GM21717 (cell line): ENCODE measurements around the gene PTPRK.

Experiments
- ATAC-seq: cut with Tn5 transposase; IDR thresholded peaks from one replicate; pipeline ENCODE4 v1.9.1; 2021; ENCODE audit warnings: mild to moderate bottlenecking, moderate library complexity; ENCODE audit not compliant: unreplicated experiment

The PTPRK gene

DNA sequence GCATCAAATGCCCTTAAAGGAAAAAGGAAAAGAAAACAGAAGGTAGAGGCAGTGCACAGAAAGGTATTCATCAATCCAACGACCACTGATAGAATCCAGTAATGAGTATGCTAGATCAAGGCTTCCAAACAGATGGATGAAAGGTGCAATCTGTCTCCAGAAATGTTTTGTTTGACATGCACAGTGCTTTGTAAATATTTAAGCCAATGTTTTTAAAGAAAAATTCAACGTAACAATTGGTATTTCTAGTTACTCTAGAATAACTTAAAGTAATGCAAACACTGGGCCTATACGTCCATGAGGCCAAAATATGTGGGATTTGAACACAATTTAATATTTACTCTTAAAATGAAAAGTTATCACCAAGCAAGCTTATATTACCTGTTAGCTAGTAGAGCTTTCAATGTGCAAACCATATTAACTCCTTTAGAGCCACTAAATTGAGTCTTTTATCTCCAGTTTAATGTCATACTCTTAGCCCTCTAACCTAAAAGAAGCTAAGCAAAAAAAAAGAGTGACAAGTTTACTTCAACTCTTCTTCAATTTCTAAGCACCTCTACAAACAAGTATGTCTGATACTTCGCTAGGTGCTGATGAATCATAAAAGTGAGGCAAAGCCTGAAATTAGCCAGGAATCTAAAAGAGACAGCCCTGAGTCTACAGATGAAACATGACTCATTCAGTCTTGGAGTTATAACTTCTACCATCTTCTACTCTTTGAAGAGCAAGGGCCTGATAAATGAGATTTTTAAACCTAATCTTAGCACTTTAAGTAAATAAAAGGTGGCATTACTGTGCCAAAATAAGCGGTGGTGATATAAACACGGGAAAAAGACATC, 169.8 kb downstream of the PTPRK start:
- no peak for ATAC-seq

DNA sequence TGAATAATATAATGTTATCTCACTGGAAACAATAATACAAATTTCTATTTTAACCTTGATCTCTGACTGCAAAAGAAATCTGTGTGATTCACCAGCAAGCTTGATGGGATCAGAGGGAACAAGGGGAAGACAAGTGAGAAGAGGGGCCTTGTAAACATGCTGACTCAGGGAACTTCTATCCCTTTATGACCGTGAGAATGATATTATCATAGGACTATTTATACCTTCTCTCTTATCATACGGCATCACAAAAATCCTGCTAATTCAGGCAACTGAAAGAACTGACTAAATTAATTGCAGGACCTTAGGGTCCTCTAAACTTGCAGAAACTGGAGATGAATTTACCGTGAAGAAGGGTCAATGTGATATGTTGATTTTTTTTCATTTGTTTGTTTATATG, 173.3 kb downstream of the PTPRK start:
- ATAC-seq = no peak

DNA sequence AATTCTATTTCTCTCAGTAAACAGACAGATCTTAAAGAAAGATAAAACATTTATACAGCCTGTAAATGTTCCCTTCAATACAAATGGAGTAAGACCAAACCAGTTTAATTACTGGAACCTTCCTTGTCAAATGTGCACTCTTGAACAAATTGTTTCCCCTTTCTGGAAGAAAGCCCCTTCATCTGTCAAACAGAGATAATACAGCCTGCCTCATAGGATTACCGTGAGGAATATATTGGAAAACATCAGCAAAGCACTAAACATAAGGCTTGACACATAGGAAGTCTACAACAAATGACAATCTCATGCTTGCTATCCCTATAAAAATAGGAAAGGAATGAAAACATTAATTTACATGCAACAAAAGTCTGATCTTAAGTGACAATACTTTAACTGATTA, 173.8 kb downstream of the PTPRK start:
- ATAC-seq = no peak

DNA sequence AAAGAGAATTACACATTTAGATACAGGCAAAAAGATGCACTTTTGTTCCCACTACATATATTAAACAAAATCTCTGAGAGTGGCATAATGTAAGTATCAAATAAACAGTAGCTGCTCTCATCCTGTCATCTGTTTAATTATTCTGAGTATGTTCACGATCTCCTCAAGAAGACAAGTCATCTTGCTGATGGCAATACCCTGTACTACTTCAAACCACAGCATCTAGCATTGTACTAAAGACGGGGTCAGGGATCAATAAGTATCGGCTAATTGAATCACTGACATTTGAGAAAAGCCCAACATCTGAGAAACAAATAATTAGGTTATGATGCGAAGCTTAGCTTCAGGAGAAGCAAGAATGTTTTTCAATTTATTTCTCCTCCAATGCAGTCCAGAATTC, 175.1 kb downstream of the PTPRK start:
- ATAC-seq = no peak

DNA sequence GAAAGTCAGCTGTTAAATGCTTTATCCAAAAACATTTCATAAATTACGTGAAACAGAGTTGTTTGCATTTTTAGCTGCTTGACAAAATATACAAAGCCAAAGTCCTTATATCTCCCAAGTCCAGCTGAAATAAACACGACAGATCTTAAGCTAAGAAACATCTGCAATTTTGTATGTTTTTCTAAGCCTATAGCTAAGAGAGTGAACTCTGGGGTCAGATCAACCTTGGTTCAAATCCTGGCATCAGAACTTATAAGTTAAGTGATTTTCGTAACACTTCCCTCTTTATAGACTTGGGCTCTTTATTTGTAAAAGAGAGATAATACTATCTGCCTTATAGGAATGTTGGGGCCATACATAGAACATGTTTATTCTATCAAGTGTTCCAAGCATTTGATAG, 176.7 kb downstream of the PTPRK start:
- ATAC-seq = no peak

DNA sequence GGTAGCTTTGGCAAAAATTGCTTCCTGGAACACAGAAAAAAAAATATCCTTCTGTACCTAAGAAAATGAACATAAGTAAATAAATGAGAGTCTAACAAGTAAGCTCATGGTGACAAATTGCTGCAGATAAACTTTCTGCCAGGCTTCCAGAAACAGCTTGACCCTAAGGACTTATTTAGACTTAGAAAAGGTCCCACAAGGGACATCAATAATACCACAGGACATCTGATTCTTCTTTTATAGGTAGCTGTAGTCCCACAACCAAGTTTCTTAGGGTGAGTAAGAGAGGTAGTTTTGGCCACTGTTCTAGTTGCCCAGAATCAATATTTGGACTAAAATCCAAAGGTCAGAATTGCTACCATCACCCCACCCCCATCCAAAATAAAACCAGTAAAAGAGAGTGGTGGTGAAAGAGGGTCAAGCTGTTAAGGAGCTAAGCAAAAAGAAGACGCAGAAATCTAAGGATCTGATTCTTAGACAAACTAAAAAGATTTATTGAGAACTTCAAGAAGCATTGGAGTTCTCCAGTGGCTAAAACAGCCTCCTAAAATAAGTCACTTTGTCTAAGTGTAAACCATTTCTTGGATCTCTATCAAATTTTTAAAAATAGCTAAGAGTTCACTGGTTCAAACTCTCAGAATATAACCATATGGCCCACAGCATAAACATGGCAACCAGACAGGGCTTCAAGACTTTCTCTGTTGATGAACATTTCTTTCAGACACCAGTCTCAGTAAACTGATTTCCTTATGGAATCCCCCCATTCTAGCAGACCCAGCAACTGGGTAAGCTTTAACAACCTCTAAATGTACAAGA, 180.6 kb downstream of the PTPRK start:
- ATAC-seq = no peak

DNA sequence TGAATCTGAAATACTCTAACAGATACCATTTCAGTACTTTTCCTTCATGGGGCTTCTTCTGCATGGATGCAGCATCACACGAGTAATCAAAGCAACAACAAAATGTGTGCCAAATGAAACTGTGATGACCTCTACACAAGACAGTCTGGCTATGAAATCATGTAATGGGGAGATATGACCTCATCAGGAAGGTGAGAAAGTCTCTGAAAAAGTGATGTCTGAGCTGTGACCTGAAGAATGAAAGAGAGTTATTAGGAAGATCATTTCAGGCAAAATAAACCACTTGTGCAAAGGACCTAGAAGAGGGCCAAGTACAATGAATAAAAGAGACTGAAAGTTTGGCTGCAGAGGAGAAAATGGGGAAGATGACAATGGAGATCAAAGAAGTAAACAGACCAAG, 182.8 kb downstream of the PTPRK start:
- no peak for ATAC-seq

DNA sequence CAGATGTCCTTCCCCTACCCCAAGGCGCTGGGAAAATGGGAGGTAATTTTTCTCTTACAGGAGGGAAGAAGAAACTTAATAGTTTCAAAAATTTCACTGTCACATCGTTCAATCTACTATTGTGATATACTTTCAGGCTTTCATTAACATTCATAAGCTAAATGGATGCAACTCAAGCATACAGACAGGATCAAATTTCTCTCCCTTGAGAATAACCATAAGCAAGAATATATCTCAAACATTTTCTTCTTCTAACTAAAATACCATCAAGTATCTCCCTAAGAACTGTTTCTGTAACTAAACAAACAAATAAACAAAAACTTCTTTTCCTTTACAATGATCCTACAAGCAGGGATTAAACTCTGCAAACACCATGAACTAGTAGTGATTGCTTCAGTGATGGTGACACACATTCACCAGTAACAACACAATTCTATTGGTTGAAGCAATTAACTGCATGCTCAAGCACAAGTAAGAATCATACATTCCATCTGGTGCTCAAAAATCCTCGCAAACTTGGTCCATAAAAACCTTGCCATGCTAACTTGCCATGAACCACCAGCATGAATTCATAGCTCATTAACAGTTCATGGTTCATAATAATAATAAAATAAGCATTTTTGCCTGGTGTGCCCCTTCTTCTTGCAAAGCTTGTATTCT, 183.8 kb downstream of the PTPRK start:
- no peak for ATAC-seq

DNA sequence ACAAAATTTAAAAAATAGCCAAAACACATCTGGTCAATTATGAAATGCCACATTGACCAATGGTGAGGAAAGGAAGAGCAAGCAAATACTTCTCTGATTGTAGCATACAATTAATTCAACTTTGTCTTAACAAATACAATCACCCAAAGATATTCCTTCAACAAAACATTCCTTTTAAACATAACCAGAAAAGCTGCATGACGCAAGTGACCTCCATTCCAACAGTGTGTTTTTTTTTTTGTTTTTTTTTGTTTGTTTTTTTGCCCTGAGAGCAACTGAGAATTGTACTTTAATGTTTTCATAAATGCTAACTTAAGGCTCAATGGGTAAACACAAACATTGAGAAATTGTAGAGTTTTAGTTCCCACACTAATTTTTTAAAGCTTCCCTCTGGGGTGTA, 184.4 kb downstream of the PTPRK start:
- no peak for ATAC-seq

DNA sequence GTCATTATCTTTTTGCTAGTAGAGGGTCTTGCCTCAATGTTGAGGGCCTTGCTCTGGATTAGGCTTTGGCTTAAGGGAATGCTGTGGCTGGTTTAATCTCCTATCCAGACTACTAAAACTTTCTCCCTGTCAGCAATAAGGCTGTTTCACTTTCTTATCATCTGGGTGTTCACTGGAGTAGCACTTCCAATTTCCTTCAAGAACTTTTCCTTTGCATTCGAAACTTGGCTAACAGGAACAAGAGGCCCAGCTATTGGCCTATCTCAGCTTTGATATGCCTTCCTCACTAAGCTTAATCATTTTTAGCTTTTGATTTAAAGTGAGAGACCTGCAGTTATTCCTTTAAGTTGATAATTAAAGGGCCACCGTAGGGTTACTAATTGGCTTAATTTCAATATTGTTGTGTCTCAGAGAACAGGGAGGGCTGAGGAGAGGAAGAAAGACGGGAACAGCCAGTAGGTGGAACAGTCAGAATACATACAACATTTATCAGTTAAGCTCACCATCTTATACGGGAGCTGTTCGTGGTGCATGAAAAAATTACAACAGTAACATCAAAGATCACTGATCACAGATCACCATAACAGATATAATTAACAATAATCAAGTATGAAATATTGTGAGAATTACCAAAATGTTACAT, 186.7 kb downstream of the PTPRK start:
- ATAC-seq = no peak

DNA sequence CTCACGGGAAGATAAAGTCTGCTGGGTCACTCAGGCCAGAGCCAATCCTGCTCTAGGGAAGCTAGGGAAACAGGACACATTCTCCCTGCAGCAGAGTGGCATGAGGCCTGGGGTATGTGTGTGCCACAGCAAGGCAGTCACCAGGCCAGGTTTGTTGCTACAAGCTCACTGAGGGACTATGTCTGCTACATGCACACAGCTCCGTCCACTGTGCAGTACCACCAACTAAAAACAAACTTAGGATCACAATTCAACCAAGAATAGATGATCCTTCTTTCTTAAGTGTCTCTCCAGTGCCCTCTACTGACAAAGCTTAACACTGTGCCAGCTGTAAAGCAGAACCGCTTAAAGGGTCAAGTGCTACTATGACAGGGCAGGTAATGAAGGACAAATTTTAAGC, 192.5 kb downstream of the PTPRK start:
- ATAC-seq = peak; percentile 91

DNA sequence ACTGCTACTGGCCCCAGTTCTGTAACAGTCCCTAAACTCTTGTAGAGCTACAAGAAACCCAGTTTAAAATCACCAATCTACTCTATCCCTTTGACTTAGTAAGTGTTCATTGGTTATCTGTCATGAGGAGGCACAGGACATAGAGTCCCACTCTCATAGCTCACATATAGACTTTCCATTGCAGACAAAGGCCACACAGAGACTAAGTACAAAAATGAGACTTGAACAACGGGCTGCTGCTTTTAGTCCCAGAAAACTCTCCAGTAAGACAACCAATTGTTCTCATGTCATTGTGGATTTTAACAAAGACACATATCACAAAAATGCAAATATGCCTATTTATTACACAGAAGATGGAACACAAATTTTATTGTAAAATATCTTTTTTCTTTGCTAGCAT, 197.4 kb downstream of the PTPRK start:
- ATAC-seq = no peak

DNA sequence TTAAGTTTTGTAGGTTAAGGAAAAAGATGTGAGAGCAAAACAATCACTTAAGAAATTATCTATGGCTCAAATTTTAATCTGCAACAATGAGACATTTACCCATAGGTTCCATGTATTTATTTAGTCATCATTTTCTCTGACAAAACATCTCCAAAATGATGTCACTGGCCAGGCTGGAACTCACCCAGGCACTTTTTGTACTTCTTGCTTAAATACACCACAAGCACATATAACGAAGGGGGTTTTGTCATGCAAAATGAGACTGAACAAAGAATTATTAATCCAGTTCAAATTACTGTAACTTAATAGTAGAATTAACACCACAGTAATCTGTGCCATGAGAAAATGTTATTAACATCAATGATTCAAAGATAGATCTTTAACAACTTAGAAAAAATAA, 200.5 kb downstream of the PTPRK start:
- no peak for ATAC-seq

DNA sequence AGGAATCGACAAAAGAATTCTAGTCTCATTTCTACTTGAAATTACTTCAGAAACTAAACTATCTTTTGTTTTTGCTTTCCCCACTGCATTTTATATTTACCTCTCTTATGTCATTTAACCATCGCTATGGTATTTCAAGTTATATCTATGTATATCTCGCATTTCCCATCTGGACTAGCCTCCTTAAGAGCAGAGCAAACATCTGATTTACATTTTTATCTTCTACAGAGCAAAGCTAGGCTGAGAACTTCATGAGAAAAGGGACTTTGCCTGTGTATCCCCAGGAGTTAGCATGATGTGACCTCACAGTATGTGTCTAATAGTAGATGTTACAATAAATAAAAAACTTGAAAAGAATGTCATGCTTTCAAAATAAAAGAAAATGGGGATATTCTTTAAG, 201.2 kb downstream of the PTPRK start:
- ATAC-seq = no peak

DNA sequence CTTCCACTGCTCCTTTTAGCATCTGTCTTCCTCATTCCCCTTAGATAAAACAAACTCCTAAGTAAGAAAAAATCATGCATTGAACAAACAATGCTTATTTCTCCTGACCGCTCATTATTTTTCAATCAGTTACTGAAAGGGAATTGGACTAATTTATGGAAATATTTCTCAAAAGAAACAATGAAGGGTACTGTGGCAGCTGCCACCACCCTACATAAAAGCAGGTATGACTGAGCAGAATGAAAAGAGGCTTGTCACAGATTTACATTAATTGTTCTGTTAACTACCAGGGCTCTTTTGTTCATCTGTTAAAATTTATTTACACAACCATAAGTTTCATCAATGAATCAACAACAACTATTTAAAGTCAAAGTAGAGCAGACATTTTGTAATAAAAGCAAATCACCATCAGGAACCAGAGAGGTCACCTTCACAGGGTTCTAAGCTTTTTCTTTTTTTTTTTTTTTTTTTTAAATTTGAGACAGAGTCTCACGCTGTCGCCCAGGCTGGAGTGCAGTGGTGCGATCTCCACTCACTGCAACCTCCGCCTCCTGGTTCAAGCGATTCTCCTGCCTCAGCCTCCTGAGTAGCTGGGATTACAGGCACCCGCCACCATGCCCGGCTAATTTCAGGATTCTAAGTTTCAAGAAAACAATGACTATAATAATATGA, 204.0 kb downstream of the PTPRK start:
- no peak for ATAC-seq

DNA sequence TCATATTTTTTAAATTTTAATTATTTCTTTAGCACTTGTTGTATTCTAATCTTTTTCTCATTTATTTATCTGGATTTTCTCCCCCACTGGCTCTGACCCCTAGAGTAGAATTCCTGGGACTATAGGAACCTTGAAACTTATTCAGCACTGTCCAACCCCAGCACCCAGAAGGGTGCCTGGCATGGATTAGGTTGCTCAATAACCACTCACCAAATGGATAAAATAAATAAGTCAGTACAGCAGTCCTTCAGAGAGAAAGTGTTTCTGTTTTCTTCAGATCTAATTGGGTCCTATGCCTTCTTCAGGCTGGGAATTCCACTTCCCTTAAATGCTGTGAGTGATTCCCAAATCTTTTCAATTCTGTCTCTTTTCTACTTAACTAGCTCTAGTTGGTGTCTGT, 206.2 kb downstream of the PTPRK start:
- ATAC-seq = no peak

DNA sequence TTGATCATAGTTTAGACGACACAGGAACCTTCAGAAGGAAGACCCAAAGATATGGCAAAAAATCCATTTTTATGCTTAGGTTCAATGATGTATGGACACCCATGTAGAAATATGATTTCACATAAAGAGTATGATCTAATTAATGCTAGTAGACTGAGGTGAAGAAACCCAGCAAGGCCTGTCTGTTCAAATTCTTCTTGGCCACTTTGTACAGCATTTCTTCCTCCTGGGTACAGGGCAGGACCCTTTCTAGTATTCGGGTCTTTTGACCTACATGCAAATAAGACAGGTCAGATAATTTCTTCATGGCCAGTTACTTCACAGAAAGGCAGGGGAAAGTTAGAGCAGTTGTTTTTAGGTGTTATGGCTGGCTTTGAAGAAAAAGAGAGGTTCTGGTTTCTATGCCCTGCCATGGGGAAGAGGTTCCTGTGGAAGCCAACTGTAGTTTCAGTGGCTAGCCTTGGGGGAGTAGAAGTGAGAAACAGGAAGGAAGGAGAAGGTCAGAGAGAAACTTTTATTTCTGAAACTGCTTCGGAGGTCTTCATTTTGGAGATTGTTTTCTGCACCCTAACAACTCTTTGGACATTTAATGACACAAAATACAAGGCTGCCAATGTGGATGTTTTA, 208.3 kb downstream of the PTPRK start:
- ATAC-seq = no peak

DNA sequence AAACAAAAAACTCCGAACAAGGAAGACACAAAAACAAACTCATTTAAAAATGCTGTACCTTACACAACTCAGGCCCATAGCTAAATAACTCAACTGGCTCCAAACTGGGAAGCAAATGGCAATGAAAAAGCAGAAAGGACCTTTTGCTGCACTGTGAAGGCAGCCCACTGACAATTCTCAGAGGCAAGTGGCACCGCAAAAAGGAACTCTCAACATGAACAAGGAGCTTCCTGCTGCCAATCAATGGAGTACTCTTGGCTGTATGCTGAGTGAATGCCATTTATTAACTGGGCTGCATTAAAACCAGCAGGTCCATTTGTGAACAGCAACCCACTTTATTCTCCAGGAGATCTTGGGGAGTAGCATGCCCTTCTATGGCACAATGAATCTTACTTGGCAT, 209.9 kb downstream of the PTPRK start:
- no peak for ATAC-seq

DNA sequence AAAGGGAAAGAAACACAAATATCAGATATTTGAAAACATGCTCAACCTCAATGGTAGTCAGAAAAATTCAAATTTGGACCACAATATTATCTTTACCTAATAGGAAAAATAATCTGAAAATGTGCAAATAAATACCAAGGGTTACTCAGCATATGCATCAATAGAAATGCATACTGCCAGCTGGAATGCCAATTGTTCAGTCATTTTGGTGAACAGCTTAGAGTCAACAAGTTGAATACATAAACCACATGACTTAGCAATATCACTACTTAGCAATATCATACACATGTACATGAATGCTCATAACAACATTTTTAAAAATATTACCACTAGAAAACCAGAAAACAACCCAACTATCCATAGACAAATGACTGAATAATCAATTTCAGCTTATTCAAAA, 212.7 kb downstream of the PTPRK start:
- ATAC-seq = no peak

DNA sequence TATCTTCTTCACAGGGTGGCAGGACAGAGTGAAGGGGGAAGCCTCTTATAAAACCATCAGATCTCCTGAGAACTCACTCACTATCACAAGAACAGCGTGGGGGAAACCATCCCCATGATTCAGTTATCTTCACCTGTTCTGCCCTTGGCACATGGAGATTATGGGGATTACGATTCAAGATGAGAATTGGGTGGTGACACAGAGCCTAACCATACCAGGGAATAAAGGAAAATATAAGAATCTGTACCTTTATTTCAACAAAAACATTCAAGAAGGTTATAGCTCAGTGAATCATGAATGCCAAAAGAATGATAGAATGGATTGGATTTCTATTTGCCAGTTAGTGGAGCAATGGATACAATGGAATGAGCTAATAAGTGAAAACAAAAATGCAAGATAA, 214.4 kb downstream of the PTPRK start:
- ATAC-seq = no peak
